NCI-H2107 (cell line): ENCODE results near the gene DDR1.

Experiments
- DNase-seq: peaks from one replicate; lab custom pipeline; 2025; lab: John Stamatoyannopoulos, UW

DDR1 gene

DNA sequence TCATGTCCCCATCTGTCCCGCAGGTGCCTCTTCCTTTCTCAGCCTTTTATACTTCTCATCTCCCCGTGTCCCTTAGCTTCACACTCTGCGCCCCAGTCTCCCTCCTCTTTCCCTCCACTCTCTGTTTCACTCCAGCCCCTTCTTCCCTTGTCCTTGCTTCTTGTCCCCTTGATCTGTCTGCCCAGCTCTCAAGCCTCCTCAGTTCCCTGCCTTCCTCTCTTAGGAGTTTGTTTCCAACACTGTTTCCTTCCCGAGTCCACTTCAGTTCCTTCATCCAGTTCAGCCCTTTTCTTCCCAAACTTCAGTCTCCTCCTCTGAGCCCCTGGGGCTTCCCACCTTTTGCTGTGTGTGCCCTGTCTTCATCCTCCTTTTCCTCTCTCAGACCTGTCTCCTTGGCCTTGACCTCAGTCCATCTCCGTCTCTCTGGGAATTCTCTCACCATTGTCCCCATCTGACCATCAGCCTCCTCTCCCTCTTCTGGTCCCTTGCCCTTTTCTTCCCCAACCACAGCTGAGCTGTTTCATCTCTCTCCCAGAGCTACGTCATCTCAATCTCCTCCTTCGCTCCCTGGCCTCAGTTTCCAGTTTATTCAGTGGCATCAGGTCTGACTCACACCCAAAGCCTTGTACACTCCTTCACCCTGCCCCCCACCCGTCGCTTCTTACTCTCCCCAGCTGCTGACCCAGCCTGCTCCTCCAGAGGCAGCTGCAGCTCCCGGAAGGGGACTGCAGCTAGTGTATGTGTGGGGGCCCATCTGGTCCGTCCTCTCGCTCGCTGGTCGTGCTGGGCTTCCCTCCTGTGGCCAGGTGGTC is 2.7 kb upstream of the DDR1 start:
- no peak for DNase-seq

DNA sequence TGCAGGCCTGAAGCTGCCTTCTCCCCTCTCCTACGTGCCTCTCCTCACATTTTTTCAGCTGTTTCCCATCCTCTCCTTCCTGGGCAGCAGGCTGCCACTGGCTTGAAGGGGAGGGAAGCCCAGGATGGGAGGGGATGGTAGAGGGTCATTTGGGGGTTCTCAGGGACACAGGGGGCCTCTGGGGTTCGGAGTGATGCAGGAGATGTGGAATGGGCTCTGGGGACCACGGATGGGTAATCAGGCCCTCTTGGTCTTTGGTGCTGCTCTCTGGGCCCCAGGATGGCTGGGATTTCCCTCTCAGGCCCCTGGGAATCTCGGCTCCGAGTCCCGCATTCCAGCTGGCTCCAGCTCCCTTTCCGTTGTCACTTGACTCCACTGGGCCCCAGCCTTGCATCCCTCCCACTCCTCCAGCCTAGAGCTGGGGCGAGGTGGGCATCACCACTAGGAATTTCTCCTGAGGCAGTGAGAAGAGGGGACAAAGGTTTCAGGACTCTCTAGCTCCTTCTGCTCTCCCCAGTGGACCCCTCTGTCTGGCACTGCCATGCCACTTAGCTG is 2.0 kb upstream of the DDR1 start:
- no peak for DNase-seq

DNA sequence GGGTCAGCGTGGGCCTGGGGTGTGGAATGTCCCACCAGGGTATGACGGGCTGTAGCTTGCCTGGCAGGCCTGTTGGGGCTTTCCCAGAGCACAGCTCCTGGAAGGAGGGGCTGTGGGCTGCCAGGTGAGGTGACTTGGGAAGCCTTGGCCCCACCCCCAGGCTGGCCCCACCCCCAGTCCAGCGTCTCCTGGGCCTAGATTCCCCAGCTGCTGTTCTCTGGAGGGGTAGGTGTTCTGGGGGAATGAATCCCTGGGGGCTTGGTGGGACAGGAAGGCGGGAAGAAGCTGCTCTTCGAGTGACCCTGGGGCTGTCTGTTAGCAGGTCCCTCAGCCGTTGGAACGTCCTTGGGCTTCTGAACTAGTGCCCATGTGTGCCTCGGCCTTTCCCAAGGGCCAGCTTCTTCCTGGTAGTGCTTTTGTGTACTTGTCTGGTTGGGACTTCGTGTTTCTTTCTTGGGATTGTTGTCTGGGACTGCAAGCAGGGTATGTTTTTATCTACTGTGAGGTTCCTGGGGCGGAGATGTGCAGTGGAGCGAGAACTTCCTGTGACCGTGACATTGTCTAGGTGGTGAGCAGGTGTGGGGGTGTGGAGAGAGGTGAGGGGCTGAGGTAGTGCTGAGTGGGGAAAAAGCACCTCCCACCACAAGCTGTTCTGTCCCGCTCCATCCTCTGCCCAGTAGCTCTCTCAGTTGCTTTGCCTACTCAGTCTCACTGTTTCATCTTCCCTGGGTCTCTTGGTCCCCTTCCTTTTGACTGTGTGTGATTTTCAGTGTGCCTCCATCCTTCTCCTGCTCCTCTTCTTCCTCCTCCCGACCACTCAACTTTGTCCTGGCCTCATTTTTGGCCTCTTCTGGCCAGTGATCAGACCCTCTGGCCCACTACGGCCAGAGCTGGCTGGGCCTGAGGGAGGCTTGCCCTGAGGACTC is 1.3 kb upstream of the DDR1 start:
- DNase-seq, result no peak

DNA sequence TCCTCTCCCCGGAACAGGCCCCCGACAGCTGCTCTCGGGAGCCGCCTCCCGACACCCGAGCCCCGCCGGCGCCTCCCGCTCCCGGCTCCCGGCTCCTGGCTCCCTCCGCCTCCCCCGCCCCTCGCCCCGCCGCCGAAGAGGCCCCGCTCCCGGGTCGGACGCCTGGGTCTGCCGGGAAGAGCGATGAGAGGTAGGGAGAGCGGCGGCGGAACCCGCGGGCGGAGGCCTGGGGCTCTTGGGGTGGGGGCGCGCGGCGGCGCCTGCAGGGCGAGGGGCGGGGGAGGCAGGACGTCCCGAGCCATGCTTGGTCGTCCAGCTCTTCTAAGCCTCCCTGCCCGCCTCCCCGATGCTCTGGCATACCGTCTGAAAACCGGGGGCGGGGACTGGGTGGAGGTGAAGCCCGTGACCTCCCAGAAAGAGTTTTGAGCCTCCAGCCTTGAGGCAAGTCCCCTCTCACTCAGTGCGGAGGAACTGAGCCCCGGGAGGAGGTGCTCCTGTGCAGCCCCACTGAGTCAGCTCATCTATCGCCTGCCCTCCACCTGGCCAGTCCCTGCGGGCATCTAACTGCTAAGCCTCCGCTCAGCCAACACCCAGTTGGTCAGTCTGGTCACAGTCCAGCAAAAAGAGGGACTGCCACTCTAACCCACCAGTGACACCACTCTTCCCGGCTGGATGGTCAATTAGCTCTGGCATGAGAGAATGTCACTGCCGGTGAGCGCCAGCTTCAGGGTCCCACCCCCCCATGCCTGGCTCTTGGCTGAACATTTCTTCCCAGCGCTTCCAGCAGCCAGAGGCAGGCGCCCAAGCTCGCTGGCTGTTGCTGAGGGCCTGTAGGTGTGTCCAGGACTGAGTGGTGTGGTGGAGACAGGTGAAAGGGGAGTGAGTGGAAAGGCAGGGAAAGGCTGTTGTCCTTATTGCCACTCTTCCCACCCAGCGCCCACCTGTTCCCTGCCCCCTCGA is 482 bp downstream of the DDR1 start:
- DNase-seq, result no peak

DNA sequence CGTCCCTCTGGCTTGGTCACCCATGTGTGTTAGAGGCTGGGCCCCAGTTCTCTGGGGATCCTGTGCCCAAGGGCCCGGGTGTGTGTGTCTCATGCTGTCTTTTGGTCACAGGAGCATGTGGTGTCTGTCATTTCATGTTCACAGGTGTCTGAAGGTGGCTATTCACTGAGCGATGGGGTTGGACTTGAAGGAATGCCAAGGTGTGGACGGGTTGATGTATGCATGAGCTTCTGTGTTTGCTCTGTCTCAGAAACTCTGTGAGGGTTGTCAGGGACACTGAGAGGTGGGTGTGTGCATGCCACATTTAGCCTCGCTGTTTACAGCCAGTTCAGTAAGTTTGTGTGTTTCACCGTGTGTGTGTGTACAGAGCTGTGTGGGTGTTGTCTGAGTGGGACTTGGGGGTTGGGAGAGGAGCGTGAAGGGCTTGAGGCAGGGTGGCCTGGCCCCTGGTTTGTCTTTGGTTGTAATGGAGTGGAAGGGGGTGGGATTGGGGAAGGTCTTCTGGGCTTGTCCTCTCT is 1.2 kb downstream of the DDR1 start:
- no peak for DNase-seq

DNA sequence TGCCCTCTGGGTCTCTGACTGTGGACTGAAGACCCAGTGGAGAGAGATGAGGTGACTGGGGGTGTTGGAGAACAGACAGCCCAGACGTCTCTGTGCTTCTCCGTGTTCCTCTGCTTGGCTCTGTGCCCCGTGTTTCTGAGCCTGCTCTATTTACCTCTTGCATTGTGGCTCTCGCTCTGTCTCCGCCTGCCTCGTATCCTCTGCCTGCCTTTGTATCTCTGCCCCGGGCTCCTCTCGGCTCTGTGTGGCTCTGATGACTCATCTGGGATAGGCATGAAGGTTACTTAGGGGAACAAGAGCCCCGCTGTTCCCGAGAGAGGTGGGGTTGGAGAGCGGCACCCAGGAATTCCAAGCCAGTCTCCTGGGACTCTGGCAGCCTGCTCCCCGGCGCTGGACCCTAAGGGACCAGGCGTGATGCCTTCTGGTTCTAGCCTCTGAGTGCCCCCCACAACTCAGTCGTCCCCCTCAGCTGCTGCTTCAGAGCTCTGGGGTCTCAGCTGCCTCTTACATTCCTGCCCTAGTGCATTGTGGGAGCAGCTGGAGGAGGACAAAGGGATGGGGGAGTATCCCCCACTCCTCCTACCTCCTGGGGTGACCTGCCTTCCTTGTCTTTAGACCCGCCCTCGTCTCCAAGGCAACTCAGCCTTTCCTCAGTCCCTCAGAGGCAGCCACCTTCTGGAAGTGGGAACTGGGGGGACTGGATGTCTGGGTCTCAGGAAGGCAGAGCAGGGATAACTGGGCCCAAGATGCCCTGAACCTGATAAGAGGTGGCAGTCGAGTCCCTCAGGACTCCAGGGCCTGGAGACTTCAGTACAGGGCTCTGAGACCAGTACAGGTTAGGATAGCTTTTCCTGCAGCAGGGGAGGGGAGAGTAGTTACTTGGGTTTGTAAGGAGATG is 1.9 kb downstream of the DDR1 start:
- DNase-seq, result peak; percentile 11

DNA sequence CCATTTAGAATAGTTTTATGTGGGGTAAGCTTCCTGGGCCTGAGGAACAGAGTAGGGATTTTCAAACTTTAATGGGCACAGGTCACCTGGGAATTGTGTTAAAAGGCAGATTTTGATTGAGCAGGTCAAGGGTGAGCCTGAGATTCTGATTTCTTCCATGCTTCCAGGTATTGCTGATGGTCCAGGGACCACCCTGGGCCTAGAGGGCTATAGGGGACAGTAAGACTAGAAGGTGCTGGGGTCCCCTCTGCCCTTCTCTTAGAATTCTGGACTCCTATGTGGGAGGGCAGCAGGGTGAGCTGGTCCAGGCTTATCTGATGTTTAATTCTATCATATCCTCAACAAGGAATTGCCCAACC is 2.6 kb downstream of the DDR1 start:
- DNase-seq, result no peak

DNA sequence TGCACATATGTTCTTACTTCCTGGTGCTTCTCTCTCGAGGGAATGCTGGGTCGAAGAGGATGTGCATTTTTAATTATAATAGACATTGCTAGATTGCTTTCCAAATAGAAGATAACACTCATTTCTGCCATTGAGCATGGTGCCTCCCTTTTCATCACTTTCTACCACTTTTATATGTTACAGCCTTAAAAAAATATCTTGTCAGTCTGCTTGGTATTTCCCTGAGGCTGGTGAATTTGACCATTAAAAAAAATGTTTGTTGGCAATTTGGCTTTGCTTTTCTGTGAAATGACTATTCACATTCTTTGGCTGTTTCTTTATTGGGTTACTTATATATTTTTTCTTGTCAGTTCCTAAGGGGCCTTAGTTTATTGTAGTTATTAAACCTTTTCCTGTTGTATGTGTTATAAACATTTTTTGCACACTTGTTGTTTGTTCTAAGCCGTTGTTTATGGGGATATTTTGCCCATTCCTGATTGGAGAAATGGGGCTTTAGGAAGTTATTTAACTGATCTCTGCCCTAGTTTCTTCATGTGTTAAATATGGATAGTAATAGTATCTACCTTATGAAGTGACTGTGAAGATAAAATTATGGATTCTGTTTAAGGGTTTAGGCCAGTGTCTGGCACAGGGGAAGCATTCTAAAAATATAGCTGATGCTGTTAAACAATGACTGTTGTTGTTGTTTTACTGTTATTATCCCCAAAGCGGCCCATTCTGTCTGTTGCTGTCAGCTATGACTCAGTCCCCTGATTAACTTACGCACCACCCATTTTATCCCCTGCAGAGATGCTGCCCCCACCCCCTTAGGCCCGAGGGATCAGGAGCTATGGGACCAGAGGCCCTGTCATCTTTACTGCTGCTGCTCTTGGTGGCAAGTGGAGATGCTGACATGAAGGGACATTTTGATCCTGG is 3.8 kb downstream of the DDR1 start:
- no peak for DNase-seq

DNA sequence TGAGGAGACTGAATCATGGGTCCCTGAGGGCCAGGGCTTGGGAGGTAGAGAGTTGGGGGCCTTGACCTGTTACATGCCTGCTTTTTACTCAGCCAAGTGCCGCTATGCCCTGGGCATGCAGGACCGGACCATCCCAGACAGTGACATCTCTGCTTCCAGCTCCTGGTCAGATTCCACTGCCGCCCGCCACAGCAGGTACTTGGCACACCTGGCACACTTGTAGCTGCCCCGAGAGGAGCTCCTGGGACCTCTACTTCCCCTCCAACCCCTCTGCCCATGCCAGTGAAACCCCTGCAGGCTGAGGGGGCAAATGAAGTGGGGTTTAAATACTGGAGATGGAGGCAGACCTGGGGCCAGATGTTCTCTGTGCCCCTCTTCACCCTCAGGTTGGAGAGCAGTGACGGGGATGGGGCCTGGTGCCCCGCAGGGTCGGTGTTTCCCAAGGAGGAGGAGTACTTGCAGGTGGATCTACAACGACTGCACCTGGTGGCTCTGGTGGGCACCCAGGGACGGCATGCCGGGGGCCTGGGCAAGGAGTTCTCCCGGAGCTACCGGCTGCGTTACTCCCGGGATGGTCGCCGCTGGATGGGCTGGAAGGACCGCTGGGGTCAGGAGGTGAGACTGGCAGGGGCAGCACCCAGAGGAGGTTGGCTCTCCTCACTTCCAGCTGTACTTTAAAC is 4.6 kb downstream of the DDR1 start:
- no peak for DNase-seq

DNA sequence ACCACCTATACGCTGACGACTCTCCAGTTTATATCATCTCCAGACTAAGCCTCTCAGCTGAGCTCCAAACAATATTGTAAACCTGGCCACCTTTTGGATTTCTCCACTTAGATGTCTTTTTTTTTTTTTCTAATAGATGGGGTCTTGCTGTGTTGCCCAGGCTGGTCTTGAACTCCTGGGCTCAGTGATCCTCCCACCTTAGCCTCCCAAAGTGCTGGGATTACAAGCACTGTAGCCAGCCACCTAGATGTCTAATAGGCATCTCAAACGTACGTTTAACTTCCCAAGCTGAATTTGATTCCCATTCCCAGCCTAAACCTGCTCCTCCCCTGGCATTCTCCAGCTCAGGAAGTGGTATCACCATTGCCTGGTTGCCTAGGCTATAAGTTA is 5.2 kb downstream of the DDR1 start:
- DNase-seq, result no peak

DNA sequence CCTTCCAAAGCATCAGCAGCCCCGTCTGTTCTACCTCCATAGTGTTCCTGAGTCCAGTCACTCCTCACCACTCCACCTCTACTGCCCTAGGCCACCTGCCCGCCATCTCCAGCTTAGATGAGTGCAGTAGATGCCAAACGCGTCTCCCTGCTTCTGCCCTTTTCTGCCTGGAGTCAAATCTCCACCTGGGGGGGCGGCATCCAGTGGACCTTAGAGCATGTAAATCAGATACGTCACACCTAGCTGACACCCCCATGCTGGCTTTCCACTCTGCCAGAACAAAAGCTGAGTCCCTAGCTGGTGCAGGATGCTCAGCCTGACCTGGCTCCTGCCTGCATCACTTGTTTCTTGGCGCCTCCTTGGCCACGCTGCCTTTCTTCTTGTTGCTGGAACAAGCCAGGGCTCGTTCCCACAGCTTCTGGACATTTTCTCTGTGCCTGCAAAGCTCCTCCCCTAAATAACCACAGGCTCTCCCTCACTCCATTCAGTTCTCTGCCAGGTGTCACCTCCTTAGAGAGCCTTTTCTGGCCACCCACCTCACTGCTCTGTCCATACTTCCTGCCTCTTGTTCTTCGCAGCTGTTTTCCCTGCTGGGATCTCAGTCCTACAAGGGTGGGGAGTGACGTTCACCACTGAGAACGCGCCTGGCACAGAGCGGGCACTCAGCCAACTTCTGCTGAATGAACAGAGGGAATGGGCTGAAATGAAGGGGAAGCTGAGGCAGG is 5.8 kb downstream of the DDR1 start:
- peak; percentile 47 for DNase-seq

DNA sequence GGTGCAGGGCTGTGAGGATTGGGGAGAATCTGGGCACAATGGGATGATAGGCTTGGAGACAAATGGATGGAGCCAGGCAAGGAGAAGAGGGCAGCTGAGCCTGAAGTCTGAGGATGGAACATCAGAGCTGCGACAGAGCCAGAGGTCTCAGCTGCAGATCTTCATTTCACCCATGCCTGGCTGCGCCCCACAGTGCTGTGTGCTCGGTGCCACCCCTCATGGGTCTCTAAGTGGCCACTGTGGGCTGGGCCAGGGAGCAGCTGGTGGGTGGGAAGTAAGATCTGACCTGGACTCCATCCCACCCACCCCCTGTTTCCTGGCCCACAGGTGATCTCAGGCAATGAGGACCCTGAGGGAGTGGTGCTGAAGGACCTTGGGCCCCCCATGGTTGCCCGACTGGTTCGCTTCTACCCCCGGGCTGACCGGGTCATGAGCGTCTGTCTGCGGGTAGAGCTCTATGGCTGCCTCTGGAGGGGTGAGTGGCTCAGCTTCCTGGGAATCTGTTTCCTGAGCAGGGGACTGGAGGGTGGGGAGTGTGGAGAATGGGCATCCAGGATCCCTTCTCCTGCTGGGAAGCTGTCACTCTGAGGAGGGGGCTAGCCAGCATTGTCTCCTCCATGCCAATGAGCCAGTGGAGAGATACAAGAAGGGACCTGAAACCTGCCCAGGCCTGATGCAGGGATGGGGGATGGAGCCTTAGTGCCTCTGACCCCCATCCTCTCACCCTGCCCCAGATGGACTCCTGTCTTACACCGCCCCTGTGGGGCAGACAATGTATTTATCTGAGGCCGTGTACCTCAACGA is 6.5 kb downstream of the DDR1 start:
- DNase-seq, result no peak

DNA sequence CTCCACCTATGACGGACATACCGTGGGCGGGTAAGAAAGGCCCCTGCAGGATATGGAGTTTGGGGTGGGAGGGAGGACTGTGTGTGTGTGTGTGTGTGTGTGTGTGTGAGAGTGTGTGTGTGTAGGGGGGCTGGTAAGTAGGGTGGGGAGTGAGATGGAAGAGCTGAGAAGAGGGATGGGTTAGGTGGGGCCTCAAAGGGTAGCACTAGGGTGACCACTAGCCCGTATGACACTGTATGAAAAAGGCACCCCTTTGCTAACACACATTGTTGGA is 7.1 kb downstream of the DDR1 start:
- DNase-seq, result no peak

DNA sequence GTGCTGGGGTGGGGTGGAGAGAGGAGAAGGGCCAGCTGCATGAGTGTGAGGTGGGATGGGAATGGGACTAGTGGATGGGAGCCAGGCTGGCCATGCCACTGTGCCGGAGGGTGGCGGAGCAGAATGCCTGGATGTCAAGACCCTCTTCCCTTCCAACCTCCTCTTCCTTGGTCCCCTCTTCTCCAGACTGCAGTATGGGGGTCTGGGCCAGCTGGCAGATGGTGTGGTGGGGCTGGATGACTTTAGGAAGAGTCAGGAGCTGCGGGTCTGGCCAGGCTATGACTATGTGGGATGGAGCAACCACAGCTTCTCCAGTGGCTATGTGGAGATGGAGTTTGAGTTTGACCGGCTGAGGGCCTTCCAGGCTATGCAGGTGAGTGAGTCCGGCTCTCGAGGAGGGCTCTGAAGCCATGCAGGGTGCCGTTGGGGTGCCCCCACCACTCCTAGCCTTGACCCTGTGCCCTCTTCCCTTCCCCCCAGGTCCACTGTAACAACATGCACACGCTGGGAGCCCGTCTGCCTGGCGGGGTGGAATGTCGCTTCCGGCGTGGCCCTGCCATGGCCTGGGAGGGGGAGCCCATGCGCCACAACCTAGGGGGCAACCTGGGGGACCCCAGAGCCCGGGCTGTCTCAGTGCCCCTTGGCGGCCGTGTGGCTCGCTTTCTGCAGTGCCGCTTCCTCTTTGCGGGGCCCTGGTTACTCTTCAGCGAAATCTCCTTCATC is 7.7 kb downstream of the DDR1 start:
- no peak for DNase-seq

DNA sequence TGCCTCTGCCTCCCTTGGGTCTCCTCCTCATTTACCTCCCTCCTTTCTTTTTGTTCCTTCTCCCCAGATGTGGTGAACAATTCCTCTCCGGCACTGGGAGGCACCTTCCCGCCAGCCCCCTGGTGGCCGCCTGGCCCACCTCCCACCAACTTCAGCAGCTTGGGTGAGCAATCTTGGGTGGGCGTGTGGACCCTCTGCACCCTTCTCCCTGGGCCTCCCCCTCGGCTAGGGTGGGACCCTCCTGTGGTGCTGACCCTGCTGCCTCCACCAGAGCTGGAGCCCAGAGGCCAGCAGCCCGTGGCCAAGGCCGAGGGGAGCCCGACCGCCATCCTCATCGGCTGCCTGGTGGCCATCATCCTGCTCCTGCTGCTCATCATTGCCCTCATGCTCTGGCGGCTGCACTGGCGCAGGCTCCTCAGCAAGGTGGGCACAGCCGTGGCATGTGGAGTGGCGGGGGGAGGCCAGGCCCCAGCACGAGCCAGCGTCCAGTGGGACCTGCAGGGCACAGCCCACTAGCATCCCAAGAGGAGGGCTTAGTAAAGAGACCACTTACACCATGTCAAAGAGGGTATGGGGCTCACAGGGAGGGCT is 8.8 kb downstream of the DDR1 start:
- no peak for DNase-seq

DNA sequence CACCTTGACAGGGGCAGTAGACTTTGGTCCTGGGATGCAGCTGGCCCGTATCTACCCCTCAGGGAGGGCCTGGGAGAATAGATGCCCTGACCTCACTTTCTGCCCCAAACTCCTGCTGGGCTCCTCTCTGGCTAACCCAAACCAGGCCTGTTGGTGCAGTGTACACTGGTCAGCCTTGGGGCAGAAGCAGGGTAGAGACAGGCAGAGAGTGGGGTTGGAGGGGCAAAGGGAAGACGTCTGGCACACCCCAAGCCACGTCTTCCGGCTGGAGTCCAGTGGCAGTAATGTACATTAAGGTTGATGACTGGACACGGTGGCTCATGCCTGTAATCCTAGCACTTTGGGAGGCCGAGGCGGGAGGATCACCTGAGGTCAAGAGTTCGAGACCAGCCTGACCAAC is 9.3 kb downstream of the DDR1 start:
- no peak for DNase-seq

DNA sequence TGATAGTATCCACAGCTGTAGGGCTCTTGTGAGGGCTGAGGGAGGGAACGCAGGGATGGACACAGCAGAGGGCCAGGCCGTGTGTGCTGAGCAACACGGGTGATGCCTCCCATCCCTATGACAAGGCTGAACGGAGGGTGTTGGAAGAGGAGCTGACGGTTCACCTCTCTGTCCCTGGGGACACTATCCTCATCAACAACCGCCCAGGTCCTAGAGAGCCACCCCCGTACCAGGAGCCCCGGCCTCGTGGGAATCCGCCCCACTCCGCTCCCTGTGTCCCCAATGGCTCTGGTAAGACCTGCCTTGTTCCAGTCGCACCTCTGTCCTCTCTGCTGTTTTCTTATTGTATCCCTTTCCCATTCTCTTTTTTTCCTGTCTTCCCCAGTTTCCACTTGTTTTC is 10.1 kb downstream of the DDR1 start:
- DNase-seq, result no peak
